ENCODE results near the gene DBET. TPM values are rescaled to one million over a fixed set of nuclear protein-coding genes. Genes with fewer than 3 reads are reported as not detected.
A peak's percentile ranks its signal among the peaks of the same experiment; 100 is the strongest.
"Not testable (repeated sequence)": the region's sequence is repeated elsewhere in the genome, so short reads cannot be mapped to it uniquely, and the experiment has no call there.

The DBET gene
- total RNA-seq, 2 experiments from 2014 or later: not detected

DNA sequence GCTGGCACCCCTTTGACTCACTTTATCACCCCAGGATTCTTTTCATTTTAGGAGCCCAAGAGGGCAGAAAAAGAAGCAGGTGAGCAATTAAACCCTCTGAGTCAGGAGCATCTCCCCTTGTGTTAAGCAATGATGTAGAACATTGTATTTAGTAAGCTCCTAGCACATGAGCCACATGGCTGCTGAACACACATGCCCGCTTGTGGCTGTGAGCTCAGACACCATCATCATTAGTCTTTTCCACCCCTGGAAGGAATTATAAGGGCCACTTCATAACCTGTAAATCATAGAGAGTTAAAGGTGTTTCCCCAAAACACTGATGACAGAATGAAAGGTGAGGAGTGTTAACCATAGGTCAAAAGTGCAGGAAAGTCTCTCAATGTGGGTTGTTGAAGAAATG is 37.2 kb downstream of the DBET start:
- DNase-seq; H3K27ac Mint-ChIP-seq; H3K36me3 Mint-ChIP-seq (ENCODE audit: low read depth); H3K4me3 Mint-ChIP-seq; CTCF ChIA-PET; H3K9me3 Mint-ChIP-seq; H3K4me1 Mint-ChIP-seq (ENCODE audit: low read depth); POLR2A ChIA-PET; H3K27me3 Mint-ChIP-seq; intact Hi-C loops (cut with micrococcal nuclease): not testable (repeated sequence)
- peak; percentile 58 for ATAC-seq

DNA sequence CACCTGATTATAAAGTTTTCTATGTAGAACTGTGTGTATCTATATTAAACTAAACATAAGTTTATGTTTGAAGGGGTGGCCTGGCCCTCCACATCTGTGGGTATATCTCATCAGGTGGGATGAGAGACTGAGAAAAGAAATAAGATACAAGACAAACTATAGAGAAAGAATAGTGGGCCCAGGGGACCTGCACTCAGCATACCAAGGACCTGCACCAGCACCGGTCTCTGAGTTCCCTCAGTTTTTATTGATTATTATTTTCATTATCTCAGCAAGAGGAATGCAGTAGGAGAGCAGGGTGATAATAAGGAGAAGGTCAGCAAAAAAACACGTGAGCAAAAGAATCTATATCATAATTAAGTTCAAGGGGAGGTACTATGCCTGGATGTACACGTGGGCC is 41.9 kb downstream of the DBET start:
- H3K4me1 Mint-ChIP-seq (ENCODE audit: low read depth); CTCF ChIA-PET; intact Hi-C loops (cut with micrococcal nuclease); H3K36me3 Mint-ChIP-seq (ENCODE audit: low read depth); H3K9me3 Mint-ChIP-seq; DNase-seq; H3K4me3 Mint-ChIP-seq; ATAC-seq; H3K27me3 Mint-ChIP-seq; H3K27ac Mint-ChIP-seq; POLR2A ChIA-PET: not testable (repeated sequence)

DNA sequence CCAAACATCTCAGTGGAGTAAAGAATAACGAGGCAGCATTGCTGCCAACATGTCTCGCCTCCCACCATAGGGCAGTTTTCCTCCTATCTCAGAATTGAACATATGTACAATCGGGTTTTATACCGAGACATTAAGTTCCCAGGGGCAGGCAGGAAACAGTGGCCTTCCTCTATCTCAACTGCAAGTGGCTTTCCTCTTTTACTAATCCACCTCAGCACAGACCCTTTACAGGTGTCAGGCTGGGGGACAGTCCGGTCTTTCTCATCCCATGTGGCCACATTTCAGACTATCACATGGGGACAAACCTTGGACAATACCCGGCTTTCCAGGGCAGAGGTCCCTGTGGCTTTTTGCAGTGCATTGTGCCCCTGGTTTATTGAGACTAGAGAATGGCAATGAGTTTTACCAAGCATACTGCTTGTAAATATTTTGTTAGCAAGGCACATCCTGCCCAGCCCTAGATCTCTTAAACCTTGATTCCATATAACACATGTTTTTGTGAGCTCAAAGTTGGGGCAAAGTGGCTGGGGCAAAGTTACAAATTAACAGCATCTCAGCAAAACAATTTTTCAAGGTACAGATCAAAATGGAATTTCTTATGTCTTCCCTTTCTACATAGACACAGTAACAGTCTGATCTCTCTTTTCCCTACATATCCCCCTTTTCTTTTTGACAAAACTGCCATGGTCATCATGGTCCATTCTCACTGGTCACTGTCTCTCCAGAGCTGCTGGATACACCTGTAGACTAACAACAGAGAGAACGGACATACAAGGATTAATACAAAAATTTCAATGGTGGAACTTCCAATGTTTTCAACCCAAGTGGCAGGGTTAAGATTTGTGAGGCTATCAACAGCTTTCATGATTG is 42.5 kb downstream of the DBET start:
- CTCF ChIA-PET: interaction anchor here (0.7 kb wide), 1 partner anchor 13 kb away, joined by 3 read pairs; no protein-coding TSS in a partner anchor
- DNase-seq; intact Hi-C loops (cut with micrococcal nuclease): not testable (repeated sequence)

DNA sequence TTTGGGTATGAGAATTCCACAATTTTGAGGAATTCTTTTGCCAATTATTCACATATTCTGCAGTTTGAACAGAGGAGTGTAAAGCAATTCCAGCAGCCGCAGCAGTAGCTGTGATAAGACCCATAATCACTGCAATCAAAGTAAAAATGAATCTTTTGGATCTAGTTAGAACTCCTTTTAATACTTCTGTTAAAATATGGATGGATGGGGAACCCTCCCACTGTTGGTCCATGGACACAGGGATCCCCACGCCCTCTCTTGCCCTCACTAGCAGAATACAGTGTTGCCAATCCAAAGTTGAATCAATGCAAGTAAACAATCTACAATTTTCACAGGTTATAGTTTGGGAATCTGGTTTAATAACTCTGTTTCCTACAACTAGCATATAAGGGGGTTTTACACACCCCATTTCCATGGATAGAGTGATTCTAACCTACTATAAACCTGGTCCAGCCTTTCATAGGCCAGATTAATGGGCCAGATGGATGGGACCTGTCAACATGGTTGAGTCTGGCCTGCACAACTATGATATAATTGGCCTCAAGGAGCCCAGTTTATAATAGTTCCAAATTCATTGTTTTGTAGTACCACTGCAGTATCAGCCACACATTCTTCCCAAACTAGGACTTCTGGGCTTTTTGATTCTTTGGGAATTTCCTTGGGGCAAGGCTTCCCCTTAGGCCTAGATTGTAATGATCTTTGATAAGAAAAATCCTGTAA is 43.6 kb downstream of the DBET start:
- intact Hi-C loops (cut with micrococcal nuclease); H3K27ac Mint-ChIP-seq; DNase-seq; H3K36me3 Mint-ChIP-seq (ENCODE audit: low read depth); H3K4me3 Mint-ChIP-seq; H3K27me3 Mint-ChIP-seq; H3K4me1 Mint-ChIP-seq (ENCODE audit: low read depth); ATAC-seq; H3K9me3 Mint-ChIP-seq; POLR2A ChIA-PET: not testable (repeated sequence)
- CTCF ChIA-PET: interaction anchor here (0.7 kb wide), 1 partner anchor 12 kb away, joined by 3 read pairs; no protein-coding TSS in a partner anchor

More for the DNA sequence above, 42.5 kb downstream of the DBET start:
- ATAC-seq; H3K36me3 Mint-ChIP-seq (ENCODE audit: low read depth); H3K9me3 Mint-ChIP-seq; H3K4me3 Mint-ChIP-seq; H3K4me1 Mint-ChIP-seq (ENCODE audit: low read depth); H3K27ac Mint-ChIP-seq; H3K27me3 Mint-ChIP-seq; POLR2A ChIA-PET: not testable (repeated sequence)

DNA sequence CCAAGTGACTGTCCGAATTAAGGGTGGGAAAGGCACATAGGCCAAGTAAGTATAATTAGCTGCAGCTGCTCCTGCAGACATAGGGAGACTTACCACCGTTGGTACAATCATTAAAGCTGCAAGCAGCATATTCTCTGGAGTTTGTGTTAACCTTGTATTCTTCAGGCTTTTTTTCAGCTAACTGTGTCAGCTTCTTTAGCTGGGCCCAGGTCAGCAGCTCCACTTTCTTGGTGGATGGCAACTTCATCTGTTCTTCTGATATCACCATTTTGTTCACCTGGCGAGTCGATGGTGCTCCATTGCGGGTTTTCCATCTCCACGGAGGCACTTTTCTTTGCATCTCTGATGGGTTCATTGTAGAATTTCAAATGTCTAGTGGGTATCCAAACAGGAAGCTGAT is 44.5 kb downstream of the DBET start:
- H3K27ac Mint-ChIP-seq; H3K9me3 Mint-ChIP-seq; H3K4me3 Mint-ChIP-seq; H3K36me3 Mint-ChIP-seq (ENCODE audit: low read depth); POLR2A ChIA-PET; H3K4me1 Mint-ChIP-seq (ENCODE audit: low read depth); intact Hi-C loops (cut with micrococcal nuclease); CTCF ChIA-PET; DNase-seq; H3K27me3 Mint-ChIP-seq; ATAC-seq: not testable (repeated sequence)

DNA sequence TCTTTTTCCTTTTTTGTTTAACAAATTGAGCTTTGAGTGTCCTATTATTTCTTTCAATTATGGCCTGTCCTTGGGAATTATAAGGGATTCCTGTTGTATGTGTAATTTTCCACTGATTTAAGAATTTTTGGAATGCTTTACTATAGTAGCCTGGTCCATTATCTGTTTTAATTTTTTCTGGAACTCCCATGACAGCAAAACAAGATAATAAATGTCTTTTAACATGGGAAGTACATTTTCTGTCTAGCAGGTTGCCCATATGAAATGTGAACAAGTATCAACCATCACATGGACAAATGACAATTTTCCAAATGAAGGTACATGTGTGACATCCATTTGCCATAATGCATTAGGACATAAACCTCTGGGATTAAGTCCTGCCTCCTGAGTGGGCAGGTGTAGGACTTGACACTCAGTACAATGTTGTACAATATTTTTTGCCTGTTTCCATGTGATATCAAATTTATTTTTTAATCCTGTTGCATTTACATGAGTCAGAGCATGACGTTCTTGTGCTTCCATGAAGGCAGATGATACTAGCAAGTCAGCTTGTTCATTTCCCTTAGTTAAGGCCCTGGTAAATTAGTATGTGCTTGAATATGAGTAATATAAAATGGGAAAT is 45.2 kb downstream of the DBET start:
- H3K27me3 Mint-ChIP-seq; H3K4me1 Mint-ChIP-seq (ENCODE audit: low read depth); H3K27ac Mint-ChIP-seq; CTCF ChIA-PET; ATAC-seq; H3K9me3 Mint-ChIP-seq; POLR2A ChIA-PET; DNase-seq; H3K4me3 Mint-ChIP-seq; intact Hi-C loops (cut with micrococcal nuclease); H3K36me3 Mint-ChIP-seq (ENCODE audit: low read depth): not testable (repeated sequence)

DNA sequence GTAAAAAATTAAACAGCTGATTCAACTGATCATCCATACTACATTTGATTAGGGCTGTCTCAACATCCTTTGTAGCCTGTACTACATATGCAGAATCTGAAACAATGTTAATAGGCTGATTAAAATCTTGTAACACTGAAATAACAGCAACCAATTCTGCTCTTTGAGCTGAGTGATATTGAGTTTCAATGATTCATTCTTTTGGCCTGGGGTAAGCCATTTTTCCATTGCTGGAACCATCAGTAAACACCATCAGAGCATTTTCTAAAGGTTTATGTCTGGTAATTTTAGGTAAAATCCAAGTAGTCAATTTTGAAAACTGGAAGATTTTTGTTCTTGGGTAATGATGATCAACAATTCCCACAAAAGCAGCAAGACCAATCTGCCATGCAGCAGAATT is 45.7 kb downstream of the DBET start:
- ATAC-seq, H3K4me3 Mint-ChIP-seq, CTCF ChIA-PET: not testable (repeated sequence)

DNA sequence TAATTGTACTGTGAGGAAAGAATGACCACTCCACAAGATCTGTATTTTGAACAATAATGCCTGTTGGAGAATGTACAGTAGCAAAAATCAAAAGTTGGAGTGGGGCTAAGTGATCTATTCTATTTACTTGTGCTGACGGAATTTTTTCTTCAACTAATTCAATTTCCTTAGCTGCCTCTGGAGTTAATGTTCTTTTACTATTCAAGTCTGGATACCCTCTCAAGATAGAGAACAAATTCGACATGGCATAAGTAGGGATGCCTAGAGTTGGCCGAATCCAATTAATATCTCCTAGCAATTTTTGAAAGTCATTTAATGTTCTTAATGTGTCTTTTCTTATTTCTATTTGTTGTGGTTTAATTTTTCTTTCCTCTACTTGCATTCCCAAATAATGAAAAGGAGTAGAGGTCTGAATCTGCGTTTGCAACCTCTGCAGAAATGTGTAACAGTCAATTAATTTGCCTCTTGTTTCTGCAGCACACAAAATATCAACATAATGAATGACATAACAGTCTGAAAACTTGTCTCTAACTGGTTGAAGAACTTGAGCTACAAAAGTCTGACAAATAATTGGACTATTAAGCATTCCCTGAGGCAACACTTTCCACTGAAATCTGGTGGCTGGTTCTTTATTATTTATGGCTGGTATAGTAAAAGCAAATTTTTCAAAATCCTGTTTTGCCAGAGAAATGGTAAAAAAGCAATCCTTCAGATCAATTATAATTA is 46.4 kb downstream of the DBET start:
- H3K4me1 Mint-ChIP-seq (ENCODE audit: low read depth); POLR2A ChIA-PET; H3K9me3 Mint-ChIP-seq; DNase-seq; H3K36me3 Mint-ChIP-seq (ENCODE audit: low read depth); intact Hi-C loops (cut with micrococcal nuclease); H3K27ac Mint-ChIP-seq; ATAC-seq; H3K27me3 Mint-ChIP-seq; CTCF ChIA-PET; H3K4me3 Mint-ChIP-seq: not testable (repeated sequence)

More for the DNA sequence above, 45.7 kb downstream of the DBET start:
- DNase-seq; H3K27ac Mint-ChIP-seq; intact Hi-C loops (cut with micrococcal nuclease); H3K9me3 Mint-ChIP-seq; POLR2A ChIA-PET; H3K4me1 Mint-ChIP-seq (ENCODE audit: low read depth); H3K36me3 Mint-ChIP-seq (ENCODE audit: low read depth); H3K27me3 Mint-ChIP-seq: not testable (repeated sequence)

DNA sequence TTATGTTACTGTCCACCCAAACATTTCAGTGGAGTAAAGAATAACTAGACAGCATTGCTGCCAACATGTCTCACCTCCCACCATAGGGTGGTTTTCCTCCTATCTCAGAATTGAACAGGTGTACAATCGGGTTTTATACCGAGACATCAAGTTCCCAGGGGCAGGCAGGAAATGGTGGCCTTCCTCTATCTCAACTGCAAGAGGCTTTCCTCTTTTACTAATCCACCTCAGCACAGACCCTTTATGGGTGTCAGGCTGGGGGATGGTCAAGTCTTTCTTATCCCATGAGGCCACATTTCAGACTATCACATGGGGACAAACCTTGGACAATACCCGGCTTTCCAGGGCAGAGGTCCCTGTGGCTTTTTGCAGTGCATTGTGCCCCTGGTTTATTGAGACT is 48.6 kb downstream of the DBET start:
- CTCF ChIA-PET; intact Hi-C loops (cut with micrococcal nuclease); H3K36me3 Mint-ChIP-seq (ENCODE audit: low read depth): not testable (repeated sequence)

DNA sequence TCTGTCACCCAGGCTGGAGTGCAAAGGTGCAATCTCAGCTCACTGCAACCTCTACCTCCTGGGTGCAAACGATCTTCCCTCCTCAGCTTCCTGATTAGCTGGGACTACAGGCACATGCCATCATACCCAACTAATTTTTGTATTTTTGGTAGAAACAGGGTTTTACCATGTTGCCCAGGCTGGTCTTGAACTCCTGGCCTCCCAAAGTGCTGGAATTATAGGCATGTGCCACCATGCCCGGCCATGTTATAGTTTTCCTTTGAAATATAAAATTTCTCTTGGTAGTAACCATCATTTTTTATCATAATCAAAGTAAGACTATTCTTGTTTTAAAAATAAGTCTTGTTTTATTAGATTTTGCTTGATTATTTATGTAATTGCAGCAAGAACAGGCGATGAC is 50.7 kb downstream of the DBET start:
- H3K36me3 Mint-ChIP-seq (ENCODE audit: low read depth); ATAC-seq; DNase-seq; H3K4me1 Mint-ChIP-seq (ENCODE audit: low read depth); H3K27ac Mint-ChIP-seq; H3K4me3 Mint-ChIP-seq; H3K27me3 Mint-ChIP-seq; intact Hi-C loops (cut with micrococcal nuclease); CTCF ChIA-PET; POLR2A ChIA-PET; H3K9me3 Mint-ChIP-seq: not testable (repeated sequence)

More for the DNA sequence above, 48.6 kb downstream of the DBET start:
- ATAC-seq; H3K27ac Mint-ChIP-seq; H3K9me3 Mint-ChIP-seq; H3K27me3 Mint-ChIP-seq; POLR2A ChIA-PET; H3K4me3 Mint-ChIP-seq; H3K4me1 Mint-ChIP-seq (ENCODE audit: low read depth); DNase-seq: not testable (repeated sequence)
